ENCODE measurements around the gene GPBP1. TPM values are rescaled to one million over a fixed set of nuclear protein-coding genes. Genes with fewer than 3 reads are reported as not detected.
"Not testable (repeated sequence)": the region's sequence is repeated elsewhere in the genome, so short reads cannot be mapped to it uniquely, and the experiment has no call there.

GPBP1 gene
- total RNA-seq, 1 donor from 2014 or later, result 21.2 TPM

DNA sequence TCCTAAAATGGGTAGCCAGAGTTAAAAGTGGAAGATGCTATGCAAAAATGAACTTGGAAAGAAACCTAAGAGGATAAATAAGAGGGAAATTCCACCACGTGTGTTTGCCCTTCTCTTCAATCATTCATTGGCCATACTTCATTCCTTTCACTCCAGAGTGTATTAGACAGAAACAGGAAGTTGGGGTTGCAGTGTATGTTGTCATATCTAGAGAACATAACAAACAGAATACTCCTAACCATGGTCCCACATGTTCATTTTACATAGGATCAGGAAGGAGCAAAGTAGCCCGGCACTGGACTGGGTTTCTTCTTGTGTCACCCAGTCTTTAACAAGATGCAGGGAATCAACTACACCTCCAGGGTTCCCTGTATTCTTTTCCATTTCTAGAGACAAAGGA is 7.6 kb upstream of the GPBP1 start:
- Histone ChIP-seq H3K27me3 (no peaks in the 10 kb centered on the region), H3K4me3 (no peak overlapping the region), H3K36me3 (no peaks in the 10 kb centered on the region), H3K9me3 (no peaks in the 10 kb centered on the region), H3K27ac (no peak overlapping the region), H3K4me1 (no peaks in the 10 kb centered on the region)
- no peak for DNase-seq (ENCODE audit: low spot score in 2 of 2)
- intact Hi-C loops (cut with DNase I), result no loop called here
- TF ChIP-seq, protein P1, sequence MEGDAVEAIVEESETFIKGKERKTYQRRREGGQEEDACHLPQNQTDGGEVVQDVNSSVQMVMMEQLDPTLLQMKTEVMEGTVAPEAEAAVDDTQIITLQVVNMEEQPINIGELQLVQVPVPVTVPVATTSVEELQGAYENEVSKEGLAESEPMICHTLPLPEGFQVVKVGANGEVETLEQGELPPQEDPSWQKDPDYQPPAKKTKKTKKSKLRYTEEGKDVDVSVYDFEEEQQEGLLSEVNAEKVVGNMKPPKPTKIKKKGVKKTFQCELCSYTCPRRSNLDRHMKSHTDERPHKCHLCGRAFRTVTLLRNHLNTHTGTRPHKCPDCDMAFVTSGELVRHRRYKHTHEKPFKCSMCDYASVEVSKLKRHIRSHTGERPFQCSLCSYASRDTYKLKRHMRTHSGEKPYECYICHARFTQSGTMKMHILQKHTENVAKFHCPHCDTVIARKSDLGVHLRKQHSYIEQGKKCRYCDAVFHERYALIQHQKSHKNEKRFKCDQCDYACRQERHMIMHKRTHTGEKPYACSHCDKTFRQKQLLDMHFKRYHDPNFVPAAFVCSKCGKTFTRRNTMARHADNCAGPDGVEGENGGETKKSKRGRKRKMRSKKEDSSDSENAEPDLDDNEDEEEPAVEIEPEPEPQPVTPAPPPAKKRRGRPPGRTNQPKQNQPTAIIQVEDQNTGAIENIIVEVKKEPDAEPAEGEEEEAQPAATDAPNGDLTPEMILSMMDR (IDR thresholded peaks at IDR 0.05), result no peak

GRCh38 chr5:57167201-57167600 is 6.7 kb upstream of the GPBP1 start:
- intact Hi-C loops (cut with DNase I), result no loop called here
- Histone ChIP-seq H3K27ac (no peak overlapping the region), H3K27me3 (no peaks in the 10 kb centered on the region), H3K9me3 (no peaks in the 10 kb centered on the region), H3K4me3 (no peak overlapping the region), H3K4me1 (no peaks in the 10 kb centered on the region), H3K36me3 (no peaks in the 10 kb centered on the region)
- TF ChIP-seq, protein P1 (IDR thresholded peaks at IDR 0.05), result no peak
- DNase-seq (ENCODE audit: low spot score in 2 of 2), result no peak

GRCh38 chr5:57170116-57170515 is 3.7 kb upstream of the GPBP1 start:
- not testable (repeated sequence) for H3K27me3 ChIP-seq; H3K27ac ChIP-seq; H3K36me3 ChIP-seq; H3K4me1 ChIP-seq; H3K4me3 ChIP-seq; DNase-seq (ENCODE audit: low spot score in 2 of 2); H3K9me3 ChIP-seq
- intact Hi-C loops (cut with DNase I), result loop anchor here (5.0 to 10.0 kb wide), 4 partner anchors 353 to 1865 kb away; partner anchors contain the start of genes DHX29, MAP3K1 and MTREX

DNA sequence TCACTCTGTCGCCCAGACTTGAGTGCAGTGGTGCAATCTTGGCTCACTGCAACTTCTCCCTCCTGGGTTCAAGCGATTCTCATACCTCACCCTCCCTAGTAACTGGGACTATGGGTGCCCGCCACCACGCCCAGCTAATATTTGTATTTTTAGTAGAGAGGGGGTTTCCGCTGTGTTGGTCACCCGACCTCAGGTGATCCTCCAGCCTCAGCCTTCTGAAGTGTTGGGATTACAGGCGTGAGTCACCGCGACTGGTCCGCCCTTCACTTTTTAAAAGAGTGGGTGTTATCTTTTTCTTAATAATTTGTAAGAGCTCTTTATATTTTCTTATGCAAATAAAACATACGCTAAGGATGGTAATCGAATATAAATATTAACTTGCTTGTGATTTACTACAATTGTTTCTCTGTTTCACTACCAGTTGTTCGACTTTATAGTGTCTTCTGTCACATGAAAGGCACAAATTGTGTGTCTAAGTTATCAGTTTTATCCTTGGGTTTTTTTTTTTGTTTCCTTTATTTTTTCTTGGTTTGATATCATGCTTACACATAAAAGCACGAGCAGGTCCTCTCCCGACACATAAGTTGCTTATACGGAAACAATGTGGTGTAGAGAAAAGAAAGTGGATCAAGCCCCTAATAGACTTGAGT is 1.9 kb upstream of the GPBP1 start:
- Histone ChIP-seq H3K36me3 (no peaks in the 10 kb centered on the region), H3K9me3 (no peaks in the 10 kb centered on the region), H3K4me1 (peaks cover 0 to 5% of the 10 kb centered on the region in 2 donors), H3K27ac (no peak overlapping the region), H3K4me3 (peak overlapping the region; percentile 83 to 99), H3K27me3 (no peaks in the 10 kb centered on the region)
- intact Hi-C loops (cut with DNase I), result loop anchor here (2.0 to 10.0 kb wide), 6 partner anchors 49 to 1867 kb away; partner anchors contain the start of genes DHX29, MAP3K1, MTREX and PLK2
- TF ChIP-seq, protein P1 (IDR thresholded peaks at IDR 0.05), result no peak
- no peak for DNase-seq (ENCODE audit: low spot score in 2 of 2)

DNA sequence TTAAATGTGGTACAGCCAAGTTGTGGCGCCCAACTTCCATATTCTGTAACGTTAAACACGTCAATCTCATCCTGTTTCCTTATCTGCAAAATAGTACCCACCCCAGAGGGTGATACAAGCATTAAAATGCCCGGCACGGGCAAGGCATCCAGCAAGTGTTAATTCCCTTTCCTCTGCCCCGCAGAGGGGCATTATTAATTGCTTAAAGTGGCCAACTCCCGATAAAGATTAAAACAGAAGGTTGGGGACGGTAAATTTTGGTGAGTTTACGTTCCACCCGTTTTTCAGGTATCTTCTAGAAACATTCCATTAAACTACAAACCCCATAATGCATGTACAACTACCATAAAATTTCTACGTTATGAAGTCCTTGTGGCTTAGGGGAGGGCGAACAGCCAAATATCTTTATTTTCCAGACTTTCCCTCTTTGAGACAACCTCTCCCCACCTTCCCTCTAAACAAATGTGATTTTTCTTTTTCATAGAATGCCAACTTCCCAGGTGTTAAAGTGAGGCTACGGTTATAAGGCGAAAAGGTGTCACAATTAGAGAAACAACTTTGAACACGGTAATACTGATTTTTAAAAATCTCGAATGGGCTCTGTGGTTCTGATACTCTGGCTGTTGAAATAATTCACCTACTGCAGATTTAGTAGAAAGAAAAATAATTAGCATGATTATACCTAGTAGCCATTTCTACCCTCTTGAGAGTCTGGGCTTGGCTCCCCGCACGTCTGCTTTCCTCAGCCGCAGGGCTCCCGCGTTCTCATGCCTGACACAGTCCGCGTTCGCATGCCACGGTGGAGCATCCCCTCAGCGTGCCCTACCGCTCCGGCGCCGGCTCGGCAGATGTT is 1.2 kb upstream of the GPBP1 start:
- no peaks in the 10 kb centered on the region for H3K36me3 ChIP-seq
- TF ChIP-seq, protein P1 (IDR thresholded peaks at IDR 0.05), result no peak
- H3K4me3 ChIP-seq, result peak overlapping the region; percentile 83 to 99
- H3K9me3 ChIP-seq, result no peaks in the 10 kb centered on the region
- intact Hi-C loops (cut with DNase I), result loop anchor here (1.0 to 10.0 kb wide), 9 partner anchors 48 to 1868 kb away; partner anchors contain the start of genes DHX29, MAP3K1, MIER3 and MTREX
- H3K27me3 ChIP-seq, result no peaks in the 10 kb centered on the region
- DNase-seq (ENCODE audit: low spot score in 2 of 2), result no peak
- H3K27ac ChIP-seq, result peak overlapping the region; percentile 99
- peaks cover 0 to 11% of the 10 kb centered on the region in 2 donors for H3K4me1 ChIP-seq
